DLD1 (cell line): Measurements from ENCODE around the gene MIX23.

Source experiments
- in situ Hi-C: cut with HindIII; loops from 2 replicates; pipeline ENCODE4 v1.10.0; 2017; ENCODE audit warnings: low sequenced_read_pairs

MIX23 gene

GRCh38 chr3:122382888-122383666, at the start of gene MIX23:
TSS of gene MIX23 (minus strand) at chr3:122383231. CDS start at chr3:122383224, 7 bp downstream.
- in situ Hi-C loops: no loop called here

- in situ Hi-C loops: no loop called here
These were observed 47.3 kb upstream of the MIX23 start for GRCh38 chr3:122430371-122430770.

DNA sequence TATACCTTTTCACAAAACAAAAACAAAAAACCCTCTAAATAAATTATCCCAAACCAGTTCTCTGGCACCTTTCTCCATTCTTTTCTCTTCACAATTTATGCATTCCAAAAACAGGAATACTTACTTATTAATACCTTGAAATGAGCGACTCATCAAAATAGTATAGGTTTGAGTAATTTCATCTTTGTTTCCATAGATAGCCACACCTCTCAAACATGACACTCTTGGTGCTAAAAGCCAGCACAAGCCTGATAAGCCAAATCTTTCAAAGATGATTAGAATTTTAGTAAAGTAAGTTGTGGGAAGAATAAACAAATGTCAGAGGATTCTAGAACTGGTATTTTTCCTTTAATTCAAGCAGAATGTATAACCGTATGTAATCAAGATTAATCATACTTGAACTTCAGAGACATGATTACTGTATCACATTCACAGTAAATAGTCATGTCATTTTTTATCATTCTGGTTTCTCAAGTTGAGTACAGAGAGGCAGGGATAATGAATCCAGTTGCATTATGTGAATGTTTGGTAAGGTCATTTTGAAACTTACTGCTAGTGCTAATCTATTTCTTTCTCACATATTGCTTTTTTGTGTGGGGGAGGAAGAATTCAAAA, 44.9 kb upstream of the MIX23 start:
- in situ Hi-C loops: no loop called here

- in situ Hi-C loops: no loop called here
These were observed 38.8 kb upstream of the MIX23 start for GRCh38 chr3:122421836-122422235.

- in situ Hi-C loops: no loop called here
These were observed 38.1 kb upstream of the MIX23 start for GRCh38 chr3:122421101-122421500.

GRCh38 chr3:122416966-122417365, 33.9 kb upstream of the MIX23 start:
- in situ Hi-C loops: no loop called here

- in situ Hi-C loops: no loop called here
These were observed 33.0 kb upstream of the MIX23 start, which contains the start of gene WDR5B for GRCh38 chr3:122415762-122416654. TSS of gene WDR5B (minus strand) at chr3:122416062. CDS start at chr3:122415528, 534 bp downstream.

- in situ Hi-C loops: no loop called here
These were observed 32.2 kb upstream of the MIX23 start for GRCh38 chr3:122415104-122415744.

DNA sequence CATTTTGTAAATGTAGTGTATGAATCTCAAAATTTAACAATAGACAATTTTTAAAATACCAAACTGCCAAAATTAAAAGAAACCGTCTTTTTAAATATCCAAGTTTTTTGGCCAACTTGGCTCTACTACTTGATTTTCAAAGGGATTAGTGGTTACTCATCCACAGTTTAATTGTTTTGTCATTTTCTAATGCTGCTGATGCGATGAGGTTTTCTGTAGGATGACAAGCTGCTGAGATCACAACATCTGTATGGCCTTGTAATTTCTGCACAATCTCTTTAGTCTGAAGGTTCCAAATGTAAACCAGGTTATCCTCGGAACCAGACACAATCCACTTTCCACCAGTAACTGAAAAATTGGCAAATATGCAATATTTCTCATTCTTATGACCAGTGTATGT, 31.4 kb upstream of the MIX23 start:
- in situ Hi-C loops: no loop called here

- in situ Hi-C loops: no loop called here
These were observed 27.6 kb upstream of the MIX23 start for GRCh38 chr3:122410639-122411038.

- in situ Hi-C loops: no loop called here
These were observed 27.1 kb upstream of the MIX23 start for GRCh38 chr3:122410111-122410510.

DNA sequence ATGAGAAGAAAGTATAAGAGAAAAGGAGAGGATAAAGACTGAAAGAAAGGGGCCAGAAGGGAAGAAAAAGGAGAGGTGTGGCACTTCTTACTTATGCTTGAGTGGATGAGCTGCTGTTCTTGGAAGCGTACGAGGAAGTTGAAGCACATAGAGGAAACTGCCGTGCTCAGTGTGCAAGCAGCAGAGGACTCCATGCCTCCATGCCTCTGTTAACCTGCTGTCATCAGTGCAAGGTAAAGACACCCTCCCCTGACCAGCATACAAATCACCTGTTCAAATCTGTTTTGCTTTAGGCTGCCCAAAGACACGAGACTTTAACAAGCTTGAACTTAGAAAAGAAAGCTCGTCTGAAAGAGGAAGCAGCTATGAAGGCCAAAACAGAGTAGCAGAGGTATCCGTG, 26.4 kb upstream of the MIX23 start:
- in situ Hi-C loops: no loop called here

DNA sequence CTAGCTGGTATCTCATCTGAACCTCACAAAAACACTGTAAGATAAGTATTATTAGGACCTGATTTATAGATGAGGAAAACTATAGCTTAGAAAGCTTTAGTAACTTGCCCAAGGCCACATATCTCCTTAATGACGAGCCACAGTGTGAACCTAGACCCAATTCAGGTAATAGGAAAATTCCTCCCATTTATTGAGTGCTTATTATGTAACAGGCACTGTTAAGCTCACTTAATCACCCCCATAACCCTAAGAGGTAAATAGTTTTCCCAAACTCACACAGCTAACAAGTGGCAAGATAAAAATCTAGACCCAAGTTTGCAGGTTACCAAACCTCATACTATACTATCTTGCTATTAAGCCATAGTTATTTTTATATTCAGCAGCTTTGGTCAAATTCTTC, 24.9 kb upstream of the MIX23 start:
- in situ Hi-C loops: no loop called here

- in situ Hi-C loops: no loop called here
These were observed 23.2 kb upstream of the MIX23 start for GRCh38 chr3:122406198-122406597.

DNA sequence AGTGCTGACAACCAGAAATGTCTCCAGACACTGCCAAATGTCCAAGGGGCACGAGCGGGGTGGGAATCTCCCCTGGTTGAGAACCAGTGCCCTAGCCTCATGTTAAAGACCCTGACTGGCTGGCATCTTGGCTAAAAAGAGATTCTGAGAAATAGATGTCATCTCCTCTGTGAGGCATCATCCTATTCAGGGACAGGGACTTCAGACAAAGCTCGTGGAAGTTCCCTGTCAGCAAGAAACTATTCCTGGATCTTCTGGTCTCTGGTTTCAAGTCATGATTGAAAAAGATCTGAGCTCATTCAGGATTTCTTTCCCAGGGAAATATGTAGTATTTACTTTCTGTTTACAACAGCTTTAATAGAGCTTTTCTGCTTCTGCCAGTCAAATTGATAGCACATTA, 22.0 kb upstream of the MIX23 start:
- in situ Hi-C loops: no loop called here

DNA sequence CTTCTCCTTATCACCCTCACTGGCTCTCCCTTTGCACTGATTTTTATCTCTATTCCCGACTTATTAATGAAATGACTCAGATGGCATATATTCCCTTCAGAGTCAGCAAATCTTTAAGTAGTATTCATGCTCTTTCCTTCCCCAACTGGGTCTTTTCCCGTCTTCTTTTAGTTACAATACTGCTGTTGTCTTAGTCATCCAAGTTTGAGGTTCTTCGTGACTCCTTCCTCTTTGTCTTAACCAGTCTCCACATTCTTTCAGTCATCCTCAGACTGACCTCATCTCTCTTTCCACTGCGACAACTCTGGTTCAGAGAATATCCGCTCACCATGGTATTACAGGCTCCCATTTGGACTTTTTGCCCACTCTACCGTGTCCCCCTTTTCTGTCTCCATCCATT, 20.5 kb upstream of the MIX23 start:
- in situ Hi-C loops: no loop called here

- in situ Hi-C loops: no loop called here
These were observed 15.9 kb upstream of the MIX23 start for GRCh38 chr3:122398920-122399319.

GRCh38 chr3:122397201-122397600, 14.2 kb upstream of the MIX23 start:
- in situ Hi-C loops: no loop called here

DNA sequence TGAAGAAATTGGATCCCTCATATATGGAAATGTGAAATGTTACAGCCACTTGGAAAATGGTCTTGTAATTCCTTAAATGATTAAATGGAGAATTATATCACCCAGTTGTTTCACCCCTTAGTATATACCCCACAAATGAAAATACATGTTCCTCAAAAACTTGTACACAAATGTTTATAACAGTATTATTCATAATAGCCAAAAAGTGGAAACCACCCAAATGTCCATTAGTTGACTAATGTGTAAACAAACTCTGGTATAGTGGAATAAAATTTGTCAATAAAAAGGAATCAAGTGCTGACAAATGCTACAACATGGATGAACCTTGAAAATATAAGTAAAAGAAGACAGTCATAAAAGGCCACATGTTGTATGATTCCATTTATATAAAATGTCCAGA, 13.5 kb upstream of the MIX23 start:
- in situ Hi-C loops: no loop called here

DNA sequence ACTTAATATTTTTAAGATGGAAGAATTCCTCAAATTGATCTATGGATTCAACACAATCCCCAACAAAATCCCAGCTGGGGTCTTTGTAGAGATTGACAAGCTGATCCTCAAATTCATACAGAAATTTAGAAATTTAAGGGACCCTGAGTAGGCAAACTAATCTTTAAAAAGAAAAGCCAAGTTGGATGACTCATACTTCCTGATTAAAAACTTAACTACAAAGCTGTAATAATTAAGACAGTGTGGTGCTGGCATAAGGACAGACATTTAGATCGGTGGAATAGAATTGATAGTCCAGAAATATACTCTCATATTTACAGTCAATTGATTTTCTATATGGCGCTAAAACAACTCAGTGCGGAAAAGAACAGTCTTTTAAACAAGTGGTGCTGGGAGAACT, 12.6 kb upstream of the MIX23 start:
- in situ Hi-C loops: no loop called here

GRCh38 chr3:122394173-122394572, 11.1 kb upstream of the MIX23 start:
- in situ Hi-C loops: no loop called here
